DLD1 (cell line): ENCODE results near the gene INSYN2A.

ENCODE experiments used
- in situ Hi-C: cut with HindIII; loops from 2 replicates; pipeline ENCODE4 v1.10.0; 2017; ENCODE audit warnings: low sequenced_read_pairs

Gene INSYN2A

GRCh38 chr10:127195571-127196281 is 665 bp downstream of the INSYN2A start:
- in situ Hi-C loops = no loop called here

- in situ Hi-C loops = no loop called here
Measured at GRCh38 chr10:127195041-127195506, 1.3 kb downstream of the INSYN2A start.

GRCh38 chr10:127194599-127194998 is 1.8 kb downstream of the INSYN2A start:
- in situ Hi-C loops = no loop called here

GRCh38 chr10:127194111-127194510 is 2.3 kb downstream of the INSYN2A start:
- in situ Hi-C loops = no loop called here

- in situ Hi-C loops = no loop called here
Measured at GRCh38 chr10:127193125-127193524, 3.3 kb downstream of the INSYN2A start.

GRCh38 chr10:127190427-127190826 is 6.0 kb downstream of the INSYN2A start:
- in situ Hi-C loops = no loop called here

GRCh38 chr10:127189226-127189625 is 7.2 kb downstream of the INSYN2A start:
- in situ Hi-C loops = no loop called here

GRCh38 chr10:127186813-127187212 is 9.6 kb downstream of the INSYN2A start:
- in situ Hi-C loops = no loop called here

GRCh38 chr10:127184582-127184981 is 11.8 kb downstream of the INSYN2A start:
- in situ Hi-C loops = no loop called here

GRCh38 chr10:127182161-127182560 is 14.2 kb downstream of the INSYN2A start:
- in situ Hi-C loops = no loop called here

- in situ Hi-C loops = no loop called here
Measured at GRCh38 chr10:127179612-127180250, 16.7 kb downstream of the INSYN2A start.

- in situ Hi-C loops = no loop called here
Measured at GRCh38 chr10:127176649-127177048, 19.7 kb downstream of the INSYN2A start.

GRCh38 chr10:127175357-127176110 is 20.9 kb downstream of the INSYN2A start:
- in situ Hi-C loops = no loop called here

- in situ Hi-C loops = no loop called here
Measured at GRCh38 chr10:127174866-127175265, 21.5 kb downstream of the INSYN2A start.

- in situ Hi-C loops = no loop called here
Measured at GRCh38 chr10:127168261-127168660, 28.1 kb downstream of the INSYN2A start.

- in situ Hi-C loops = no loop called here
Measured at GRCh38 chr10:127162841-127163240, 33.5 kb downstream of the INSYN2A start.

- in situ Hi-C loops = no loop called here
Measured at GRCh38 chr10:127161482-127161881, 34.9 kb downstream of the INSYN2A start.

GRCh38 chr10:127159648-127160245 is 36.6 kb downstream of the INSYN2A start:
- in situ Hi-C loops = no loop called here

- in situ Hi-C loops = no loop called here
Measured at GRCh38 chr10:127158662-127159061, 37.7 kb downstream of the INSYN2A start.

- in situ Hi-C loops = no loop called here
Measured at GRCh38 chr10:127157506-127158200, 38.7 kb downstream of the INSYN2A start.

- in situ Hi-C loops = no loop called here
Measured at GRCh38 chr10:127157089-127157488, 39.3 kb downstream of the INSYN2A start.
